ENCODE data around the gene HES2.

Gene HES2

GRCh38 chr1:6414443-6414844, 5.3 kb downstream of the HES2 start:
- Histone ChIP-seq H2AFZ (ENCODE audit: low read depth, low read length, severe bottlenecking) (no peak overlapping the region), H3K4me3 (ENCODE audit: insufficient read depth, low read length, poor library complexity, severe bottlenecking) (no peak overlapping the region), H3K79me2 (ENCODE audit: insufficient read depth, low read length) (no peaks in the 10 kb centered on the region), H3K4me2 (ENCODE audit: low read depth, low read length, poor library complexity, severe bottlenecking) (no peak overlapping the region), H3K9me2 (replicated peaks; ENCODE audit: insufficient read depth, low read length) (no peaks in the 10 kb centered on the region), H3K36me3 (ENCODE audit: low read length) (no peaks in the 10 kb centered on the region), H3K9me3 (ENCODE audit: insufficient read depth, low read length) (no peaks in the 10 kb centered on the region), H3K27ac (ENCODE audit: low read depth, low read length) (no peak overlapping the region), H3K27me3 (ENCODE audit: low read length) (no peaks in the 10 kb centered on the region), H4K20me1 (ENCODE audit: low read depth, low read length) (no peaks in the 10 kb centered on the region), H3F3A (ENCODE audit: insufficient read depth) (no peaks in the 10 kb centered on the region), H3K9ac (ENCODE audit: low read length) (no peak overlapping the region)
- no peak for TF ChIP-seq EZH2phosphoT487 (conservative IDR thresholded peaks at IDR 0.05; ENCODE audit: low read length)
- TF ChIP-seq CTCF (IDR thresholded peaks at IDR 0.05; ENCODE audit: insufficient read depth, low read length, poor library complexity, severe bottlenecking), result peak; percentile 52

GRCh38 chr1:6412896-6413295, 6.8 kb downstream of the HES2 start:
- no peaks in the 10 kb centered on the region for H3F3A ChIP-seq (ENCODE audit: insufficient read depth)
- TF ChIP-seq CTCF (IDR thresholded peaks at IDR 0.05; ENCODE audit: insufficient read depth, low read length, poor library complexity, severe bottlenecking), result no peak
- TF ChIP-seq EZH2phosphoT487 (conservative IDR thresholded peaks at IDR 0.05; ENCODE audit: low read length), result no peak
- no peak overlapping the region for H3K27ac ChIP-seq (ENCODE audit: low read depth, low read length)
- H3K9me3 ChIP-seq (ENCODE audit: insufficient read depth, low read length), result no peaks in the 10 kb centered on the region
- no peak overlapping the region for H3K9ac ChIP-seq (ENCODE audit: low read length)
- no peaks in the 10 kb centered on the region for H4K20me1 ChIP-seq (ENCODE audit: low read depth, low read length)
- H3K27me3 ChIP-seq (ENCODE audit: low read length), result no peaks in the 10 kb centered on the region
- H3K4me2 ChIP-seq (ENCODE audit: low read depth, low read length, poor library complexity, severe bottlenecking), result no peak overlapping the region
- no peaks in the 10 kb centered on the region for H3K79me2 ChIP-seq (ENCODE audit: insufficient read depth, low read length)
- H3K9me2 ChIP-seq (replicated peaks; ENCODE audit: insufficient read depth, low read length), result no peaks in the 10 kb centered on the region
- H2AFZ ChIP-seq (ENCODE audit: low read depth, low read length, severe bottlenecking), result no peak overlapping the region
- H3K4me3 ChIP-seq (ENCODE audit: insufficient read depth, low read length, poor library complexity, severe bottlenecking), result no peak overlapping the region
- H3K36me3 ChIP-seq (ENCODE audit: low read length), result no peaks in the 10 kb centered on the region

GRCh38 chr1:6410248-6410893, 9.3 kb downstream of the HES2 start:
- no peaks in the 10 kb centered on the region for H3K9me2 ChIP-seq (replicated peaks; ENCODE audit: insufficient read depth, low read length)
- H3K36me3 ChIP-seq (ENCODE audit: low read length), result no peaks in the 10 kb centered on the region
- no peak overlapping the region for H3K9ac ChIP-seq (ENCODE audit: low read length)
- no peak overlapping the region for H3K4me2 ChIP-seq (ENCODE audit: low read depth, low read length, poor library complexity, severe bottlenecking)
- no peaks in the 10 kb centered on the region for H3K9me3 ChIP-seq (ENCODE audit: insufficient read depth, low read length)
- H2AFZ ChIP-seq (ENCODE audit: low read depth, low read length, severe bottlenecking), result no peak overlapping the region
- H3K27me3 ChIP-seq (ENCODE audit: low read length), result no peaks in the 10 kb centered on the region
- no peak overlapping the region for H3K4me3 ChIP-seq (ENCODE audit: insufficient read depth, low read length, poor library complexity, severe bottlenecking)
- no peaks in the 10 kb centered on the region for H3F3A ChIP-seq (ENCODE audit: insufficient read depth)
- no peak for TF ChIP-seq CTCF (IDR thresholded peaks at IDR 0.05; ENCODE audit: insufficient read depth, low read length, poor library complexity, severe bottlenecking)
- no peak for TF ChIP-seq EZH2phosphoT487 (conservative IDR thresholded peaks at IDR 0.05; ENCODE audit: low read length)
- H3K79me2 ChIP-seq (ENCODE audit: insufficient read depth, low read length), result no peaks in the 10 kb centered on the region
- H4K20me1 ChIP-seq (ENCODE audit: low read depth, low read length), result no peaks in the 10 kb centered on the region
- H3K27ac ChIP-seq (ENCODE audit: low read depth, low read length), result no peak overlapping the region
